Thyroid gland (tissue), 4 donors: Measurements from ENCODE around the gene THAP9.

Experiments
- CTCF ChIP-seq, 6 experiments: fragments of 200-600 bp in 3 of 6; fragments of 450-650 bp in 3 of 6; sonication (generic) in 3 of 6; IDR thresholded peaks; one replicate each; pipeline ENCODE4 v1.5.1; 2016 to 2019; ENCODE audit warnings: antibody characterized with exemption in 6 of 6, mild to moderate bottlenecking in 2 of 6, inconsistent platforms in 1 of 6, moderate library complexity in 1 of 6
- POLR2A ChIP-seq, 2 donors: fragments of 450-650 bp; IDR thresholded peaks; one replicate each; pipeline ENCODE4 v1.6.1; 2017; ENCODE audit warnings: antibody characterized with exemption in 2 of 2, mild to moderate bottlenecking in 2 of 2, moderate library complexity in 1 of 2

- TF ChIP-seq CTCF (IDR thresholded peaks at IDR 0.05): no peak
- TF ChIP-seq POLR2A (IDR thresholded peaks at IDR 0.05): no peak
These were observed 38.9 kb downstream of the THAP9 start for GRCh38 chr4:82939414-82939813.
